CD4-positive, CD25-positive, alpha-beta regulatory T cell (primary cell): ENCODE data around the gene PAPOLG. TPM values are rescaled to one million over a fixed set of nuclear protein-coding genes. Genes with fewer than 3 reads are reported as not detected.

Source experiments
- ATAC-seq, 2 donors: fragments of 150-1000 bp; cut with Tn5 transposase; one replicate each; pipeline ENCODE4 v1.10.0; 2021; ENCODE audit warnings: low read depth in 2 of 2, moderate number of reproducible peaks in 2 of 2, moderate library complexity in 1 of 2
- DNase-seq, 3 donors: peaks; one replicate each; pipeline versions ENCODE4 v3.0.0 to v3.0.0-alpha.2; 2012 to 2022; ENCODE audit warnings: mixed read lengths in 1 of 3
- H3K27ac ChIP-seq: one replicate; pipeline ENCODE4 v1.7.0; 2013; ENCODE audit warnings: mild to moderate bottlenecking, low read length; ENCODE audit not compliant: insufficient read depth, poor library complexity, severe bottlenecking
- H3K27me3 ChIP-seq: one replicate; pipeline ENCODE4 v1.7.0; 2013; ENCODE audit warnings: low read length; ENCODE audit not compliant: control insufficient read depth, insufficient read depth
- H3K36me3 ChIP-seq: one replicate; pipeline ENCODE4 v1.7.0; 2013; ENCODE audit warnings: mild to moderate bottlenecking, low read length, moderate library complexity; ENCODE audit not compliant: control insufficient read depth, insufficient read depth
- H3K4me1 ChIP-seq: 2 replicates; pipeline ENCODE4 v1.7.0; 2013; ENCODE audit warnings: mild to moderate bottlenecking, low read length; ENCODE audit not compliant: insufficient read depth, control insufficient read depth, poor library complexity, severe bottlenecking
- H3K4me3 ChIP-seq: one replicate; pipeline ENCODE4 v1.7.0; 2013; ENCODE audit warnings: low read depth, mild to moderate bottlenecking, low read length, moderate library complexity
- H3K9me3 ChIP-seq, 2 experiments: 1 replicate in 1 of 2; 2 replicates in 1 of 2; pipeline ENCODE4 v1.7.0; 2013; ENCODE audit warnings: low read length in 2 of 2, mild to moderate bottlenecking in 1 of 2, moderate library complexity in 1 of 2; ENCODE audit not compliant: control insufficient read depth in 2 of 2
- H3K27ac Mint-ChIP-seq, 3 donors: one replicate each; pipeline ENCODE4 v1.8.0; 2020 to 2022; ENCODE audit warnings: mild to moderate bottlenecking in 3 of 3, mixed read lengths in 3 of 3, moderate library complexity in 2 of 3
- H3K27me3 Mint-ChIP-seq: one replicate; pipeline ENCODE4 v1.8.0; 2022; ENCODE audit warnings: mild to moderate bottlenecking, mixed read lengths
- H3K36me3 Mint-ChIP-seq: one replicate; pipeline ENCODE4 v1.8.0; 2020; ENCODE audit warnings: mixed read lengths
- H3K4me1 Mint-ChIP-seq, 4 donors: one replicate each; pipeline ENCODE4 v1.8.0; 2020 to 2022; ENCODE audit warnings: mixed read lengths in 4 of 4, mild to moderate bottlenecking in 1 of 4
- H3K4me3 Mint-ChIP-seq, 4 donors: one replicate each; pipeline ENCODE4 v1.8.0; 2020 to 2022; ENCODE audit warnings: mild to moderate bottlenecking in 4 of 4, mixed read lengths in 4 of 4, moderate library complexity in 3 of 4
- H3K9me3 Mint-ChIP-seq, 7 donors: one replicate each; pipeline ENCODE4 v1.8.0; 2020 to 2022; ENCODE audit warnings: mixed read lengths in 7 of 7, mild to moderate bottlenecking in 3 of 7, moderate library complexity in 2 of 7
- polyA plus RNA-seq, 4 donors: library from polyadenylated mRNA; unstranded; fragments of 300-500 nt; fragmentation: Illumina TruSeq; gene quantifications; one replicate each; pipeline ENCODE4 v1.2.3, GENCODE V29; 2021
- total RNA-seq: library from RNA; stranded (reverse); gene quantifications from one replicate; pipeline ENCODE4 v1.2.3, GENCODE V29; 2022

Gene PAPOLG
- total and polyA plus RNA-seq, 5 donors from 2014 or later = 15.7 to 26.1 (median 18.8) TPM

DNA sequence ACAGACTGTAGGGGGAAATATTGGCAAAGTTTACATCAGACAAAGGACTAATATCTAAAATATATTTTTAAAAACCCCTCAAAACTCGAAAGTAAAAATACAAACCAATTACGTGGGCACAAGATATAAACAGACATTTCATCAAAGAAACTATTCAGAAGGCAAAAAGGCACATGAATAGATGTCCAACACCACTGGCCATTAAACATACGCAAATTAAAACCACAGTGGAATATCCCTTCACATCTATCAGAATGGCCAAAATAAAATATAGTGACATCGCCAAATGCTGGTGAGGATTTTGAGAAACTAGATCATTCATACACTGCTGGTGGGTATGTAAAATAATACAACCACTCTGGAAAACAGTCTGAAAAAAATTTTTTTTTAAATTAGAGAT is 30.6 kb upstream of the PAPOLG start:
- Histone ChIP-seq H3K9me3 (no peaks in the 10 kb centered on the region), H3K4me3 (no peak overlapping the region), H3K27me3 (peaks cover 2% of the 10 kb centered on the region), H3K36me3 (no peaks in the 10 kb centered on the region), H3K27ac (no peak overlapping the region), H3K4me1 (no peaks in the 10 kb centered on the region)
- no peaks in the 10 kb centered on the region for H3K9me3 Mint-ChIP-seq
- no peaks in the 10 kb centered on the region for H3K4me1 Mint-ChIP-seq
- DNase-seq (no peak), ATAC-seq (no peak)
- H3K36me3 Mint-ChIP-seq = no peaks in the 10 kb centered on the region
- no peak overlapping the region for H3K27ac Mint-ChIP-seq
- H3K4me3 Mint-ChIP-seq = no peak overlapping the region
- peaks cover 17% of the 10 kb centered on the region for H3K27me3 Mint-ChIP-seq

DNA sequence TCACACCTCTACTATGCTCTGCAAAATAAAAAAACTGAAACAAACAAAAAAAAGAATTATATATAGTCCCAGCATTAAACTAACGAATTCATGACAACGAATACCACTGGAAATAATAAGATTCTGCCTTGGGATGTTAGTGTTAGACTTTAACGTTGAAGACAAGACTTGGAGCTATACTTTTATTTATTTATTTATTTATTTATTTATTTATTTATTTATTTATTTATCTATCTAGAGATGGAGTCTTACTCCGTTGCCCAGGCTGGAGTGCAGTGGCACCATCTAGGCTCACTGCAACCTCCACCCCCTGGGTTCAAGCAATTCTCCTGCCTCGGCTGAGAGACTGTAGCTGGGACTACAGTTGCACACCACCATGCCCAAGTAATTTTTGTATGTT is 27.2 kb upstream of the PAPOLG start:
- Mint-ChIP-seq H3K4me1 (no peaks in the 10 kb centered on the region), H3K9me3 (no peaks in the 10 kb centered on the region), H3K27me3 (peaks cover 24% of the 10 kb centered on the region), H3K4me3 (no peak overlapping the region), H3K36me3 (no peaks in the 10 kb centered on the region), H3K27ac (no peak overlapping the region)
- no peaks in the 10 kb centered on the region for H3K27me3 ChIP-seq
- DNase-seq (no peak), ATAC-seq (no peak)
- no peaks in the 10 kb centered on the region for H3K4me1 ChIP-seq
- no peaks in the 10 kb centered on the region for H3K36me3 ChIP-seq
- no peak overlapping the region for H3K27ac ChIP-seq
- no peak overlapping the region for H3K4me3 ChIP-seq
- H3K9me3 ChIP-seq = no peaks in the 10 kb centered on the region

DNA sequence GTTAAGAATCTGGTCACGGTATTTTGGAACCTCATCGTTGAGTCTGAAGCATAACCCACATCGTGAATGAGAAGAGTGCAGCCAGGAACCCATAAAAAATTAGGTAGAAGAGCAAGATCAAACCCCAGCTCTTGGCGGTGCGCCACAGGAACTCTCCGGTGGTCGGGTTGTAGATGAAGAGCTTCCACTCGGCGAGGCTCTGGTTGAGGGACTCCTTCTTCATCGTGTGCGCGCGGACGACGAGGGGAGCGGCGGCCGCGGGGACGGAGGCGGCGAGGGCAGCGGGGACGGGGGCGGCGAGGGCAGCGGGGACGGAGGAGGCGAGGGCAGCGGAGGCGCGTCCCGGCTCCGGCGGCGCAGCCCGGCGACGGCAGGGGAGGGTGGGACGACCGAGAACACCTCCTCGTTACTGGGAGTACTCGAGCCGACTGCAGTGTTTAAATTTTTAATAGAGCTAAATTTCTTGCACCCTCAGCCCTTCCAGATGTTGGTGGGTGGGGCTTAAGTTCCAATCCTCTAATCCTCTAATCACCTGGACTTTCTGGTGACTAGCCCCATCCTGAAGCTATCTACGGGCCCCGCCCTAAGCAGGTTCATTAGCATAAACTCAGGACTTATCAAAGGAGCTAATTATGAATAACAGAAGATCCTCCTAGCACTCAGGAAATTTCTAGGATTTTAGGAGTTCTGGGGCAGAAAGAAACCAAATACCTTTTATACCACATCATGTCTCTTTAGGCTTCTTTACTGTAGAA is 20.4 kb upstream of the PAPOLG start:
- DNase-seq (peak in 2 of 3 donors; percentile 22 to 28), ATAC-seq (peak; percentile 37 to 64)
- Mint-ChIP-seq H3K27me3 (peaks cover 46% of the 10 kb centered on the region), H3K9me3 (peaks cover 0 to 6% (median 0%) of the 10 kb centered on the region in 7 donors), H3K4me1 (peaks cover 0 to 10% (median 7%) of the 10 kb centered on the region in 4 donors), H3K36me3 (no peaks in the 10 kb centered on the region), H3K27ac (peak overlapping the region in 1 of 3 donors; percentile 29), H3K4me3 (peak overlapping the region; percentile 68 to 89 (median 83))
- H3K4me3 ChIP-seq = peak overlapping the region; percentile 53
- H3K27me3 ChIP-seq = peaks cover 16% of the 10 kb centered on the region
- H3K27ac ChIP-seq = no peak overlapping the region
- H3K9me3 ChIP-seq = no peaks in the 10 kb centered on the region
- H3K4me1 ChIP-seq = peaks cover 5% of the 10 kb centered on the region
- no peaks in the 10 kb centered on the region for H3K36me3 ChIP-seq

DNA sequence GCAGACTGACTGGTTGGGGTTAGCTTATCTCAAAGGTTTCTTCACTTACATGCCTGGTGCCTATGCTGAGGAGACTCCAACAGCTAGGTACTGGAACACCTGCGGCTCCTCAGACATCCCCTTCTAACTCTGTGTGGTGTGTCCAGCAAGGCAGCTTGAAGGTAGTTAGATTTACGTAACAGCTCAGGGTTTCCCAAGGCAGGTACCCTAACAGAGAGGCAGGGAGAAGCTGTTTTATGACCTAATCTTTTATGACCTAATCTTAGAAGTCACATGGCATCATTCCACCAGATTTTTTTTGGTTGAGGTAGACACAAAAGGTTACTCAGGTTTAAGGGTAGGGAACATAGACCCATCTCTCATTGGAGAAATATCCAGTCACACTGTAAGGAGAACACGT is 17.4 kb upstream of the PAPOLG start:
- Mint-ChIP-seq H3K36me3 (no peaks in the 10 kb centered on the region), H3K27me3 (peaks cover 35% of the 10 kb centered on the region), H3K4me3 (peak overlapping the region in 2 of 4 donors; percentile 22 to 58), H3K27ac (peak overlapping the region in 1 of 3 donors; percentile 36), H3K4me1 (peaks cover 0 to 15% (median 7%) of the 10 kb centered on the region in 4 donors), H3K9me3 (peaks cover 0 to 6% (median 0%) of the 10 kb centered on the region in 7 donors)
- Histone ChIP-seq H3K4me1 (peaks cover 5% of the 10 kb centered on the region), H3K9me3 (no peaks in the 10 kb centered on the region), H3K27ac (no peak overlapping the region), H3K36me3 (no peaks in the 10 kb centered on the region), H3K4me3 (no peak overlapping the region), H3K27me3 (peaks cover 16% of the 10 kb centered on the region)
- DNase-seq (no peak), ATAC-seq (no peak)

DNA sequence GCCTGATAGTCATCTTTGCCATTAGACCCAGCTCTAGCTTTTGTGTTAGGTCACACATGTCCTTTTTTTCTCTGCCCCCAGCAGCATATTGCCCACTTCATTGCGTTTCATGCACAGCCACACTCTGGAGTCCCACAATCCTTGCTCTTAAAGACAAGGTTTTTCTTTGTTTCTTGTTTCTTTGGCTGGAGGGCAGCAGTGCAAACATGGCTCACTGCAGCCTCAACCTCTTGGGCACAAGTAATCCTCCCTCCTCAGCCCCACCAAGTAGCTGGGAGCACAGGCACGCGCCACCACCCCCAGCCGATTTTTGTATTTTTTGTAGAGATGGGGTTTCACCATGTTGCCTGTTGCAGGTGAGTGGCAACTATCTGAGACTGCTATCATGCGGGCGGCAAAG is 16.9 kb upstream of the PAPOLG start:
- peaks cover 5% of the 10 kb centered on the region for H3K4me1 ChIP-seq
- no peaks in the 10 kb centered on the region for H3K36me3 Mint-ChIP-seq
- H3K36me3 ChIP-seq = no peaks in the 10 kb centered on the region
- DNase-seq (no peak), ATAC-seq (no peak)
- H3K4me1 Mint-ChIP-seq = peaks cover 0 to 15% (median 7%) of the 10 kb centered on the region in 4 donors
- no peaks in the 10 kb centered on the region for H3K9me3 ChIP-seq
- no peak overlapping the region for H3K4me3 Mint-ChIP-seq
- H3K4me3 ChIP-seq = no peak overlapping the region
- no peak overlapping the region for H3K27ac Mint-ChIP-seq
- no peak overlapping the region for H3K27ac ChIP-seq
- peaks cover 35% of the 10 kb centered on the region for H3K27me3 Mint-ChIP-seq
- peaks cover 0 to 6% (median 0%) of the 10 kb centered on the region in 7 donors for H3K9me3 Mint-ChIP-seq
- H3K27me3 ChIP-seq = peaks cover 15% of the 10 kb centered on the region

DNA sequence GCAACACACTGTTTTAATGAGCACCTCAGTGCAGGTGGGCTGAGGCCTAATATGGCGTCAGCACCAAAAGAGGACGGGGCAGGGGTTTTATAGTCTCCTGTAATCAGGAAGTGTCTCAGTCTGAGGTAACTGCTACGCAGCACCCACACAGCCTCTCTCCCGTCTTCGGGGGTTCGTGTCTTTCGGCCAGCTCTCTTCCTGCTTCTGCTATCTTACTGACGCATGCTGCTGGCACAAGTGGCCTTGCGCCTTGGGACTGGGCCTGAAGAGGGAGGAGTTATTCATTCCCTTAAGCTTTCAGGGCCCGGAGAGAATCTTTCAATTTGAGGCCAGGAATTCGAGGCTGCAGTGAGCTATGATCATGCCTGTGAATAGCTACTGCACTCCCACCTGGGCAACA is 14.5 kb upstream of the PAPOLG start:
- Histone ChIP-seq H3K27ac (no peak overlapping the region), H3K27me3 (peaks cover 4% of the 10 kb centered on the region), H3K4me3 (no peak overlapping the region), H3K9me3 (no peaks in the 10 kb centered on the region), H3K4me1 (peaks cover 10% of the 10 kb centered on the region), H3K36me3 (no peaks in the 10 kb centered on the region)
- H3K9me3 Mint-ChIP-seq = peaks cover 0 to 6% (median 0%) of the 10 kb centered on the region in 7 donors
- H3K36me3 Mint-ChIP-seq = no peaks in the 10 kb centered on the region
- DNase-seq (no peak), ATAC-seq (no peak)
- H3K4me1 Mint-ChIP-seq = peaks cover 0 to 19% (median 8%) of the 10 kb centered on the region in 4 donors
- no peak overlapping the region for H3K4me3 Mint-ChIP-seq
- H3K27me3 Mint-ChIP-seq = peaks cover 18% of the 10 kb centered on the region
- H3K27ac Mint-ChIP-seq = no peak overlapping the region

DNA sequence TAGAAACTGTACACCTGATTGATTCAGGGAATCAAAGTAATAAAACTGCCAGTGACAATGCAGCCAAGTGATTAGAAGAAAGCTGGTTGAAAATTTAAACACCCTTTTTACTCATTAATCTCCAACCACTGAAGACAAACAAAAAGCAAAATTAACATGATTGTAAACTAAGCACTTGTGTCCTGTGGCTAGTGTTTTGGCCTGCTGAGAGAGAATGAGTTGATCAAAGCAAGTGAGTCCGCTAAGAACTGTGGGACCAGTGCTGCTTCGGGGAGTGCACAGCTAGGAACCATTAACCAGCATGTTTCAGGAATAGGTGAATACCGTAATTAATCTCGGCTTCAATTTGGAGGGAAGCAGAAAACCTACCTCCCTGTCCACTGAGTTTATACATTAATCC is 13.6 kb upstream of the PAPOLG start:
- Histone ChIP-seq H3K27ac (no peak overlapping the region), H3K9me3 (no peaks in the 10 kb centered on the region), H3K4me1 (peaks cover 10% of the 10 kb centered on the region), H3K27me3 (no peaks in the 10 kb centered on the region), H3K4me3 (no peak overlapping the region), H3K36me3 (no peaks in the 10 kb centered on the region)
- H3K9me3 Mint-ChIP-seq = peaks cover 0 to 6% (median 0%) of the 10 kb centered on the region in 7 donors
- no peaks in the 10 kb centered on the region for H3K36me3 Mint-ChIP-seq
- peaks cover 13% of the 10 kb centered on the region for H3K27me3 Mint-ChIP-seq
- no peak overlapping the region for H3K27ac Mint-ChIP-seq
- ATAC-seq (no peak), DNase-seq (no peak)
- H3K4me3 Mint-ChIP-seq = no peak overlapping the region
- H3K4me1 Mint-ChIP-seq = peaks cover 0 to 23% (median 8%) of the 10 kb centered on the region in 4 donors

DNA sequence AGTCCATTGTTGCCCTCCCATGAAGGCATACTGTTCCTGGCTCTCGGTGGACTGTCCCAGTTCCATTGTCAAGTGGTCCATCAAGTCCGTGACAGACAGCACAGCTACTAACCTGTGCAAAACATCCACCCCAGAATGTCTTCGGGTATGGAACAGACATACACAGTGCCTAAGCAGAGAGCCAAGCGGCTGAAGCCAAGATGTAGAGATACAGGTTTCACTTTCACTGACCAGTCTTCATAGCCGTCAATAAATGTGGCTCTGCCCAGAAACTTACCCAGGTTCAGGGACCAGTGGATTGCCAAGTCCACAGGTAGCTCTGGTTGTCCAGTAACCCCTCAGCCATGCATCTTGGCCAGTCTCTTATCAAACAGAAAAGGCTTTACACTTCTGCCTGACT is 10.7 kb upstream of the PAPOLG start:
- H3K4me1 ChIP-seq = peaks cover 10% of the 10 kb centered on the region
- peak overlapping the region; percentile 26 for H3K4me3 ChIP-seq
- H3K36me3 ChIP-seq = no peaks in the 10 kb centered on the region
- Mint-ChIP-seq H3K27me3 (peaks cover 15% of the 10 kb centered on the region), H3K36me3 (no peaks in the 10 kb centered on the region), H3K4me1 (peaks cover 0 to 23% (median 8%) of the 10 kb centered on the region in 4 donors), H3K4me3 (no peak overlapping the region), H3K9me3 (peaks cover 0 to 3% (median 0%) of the 10 kb centered on the region in 7 donors), H3K27ac (peak overlapping the region in 1 of 3 donors; percentile 3)
- ATAC-seq = no peak
- no peak overlapping the region for H3K27ac ChIP-seq
- no peak for DNase-seq
- no peaks in the 10 kb centered on the region for H3K9me3 ChIP-seq
- peaks cover 4% of the 10 kb centered on the region for H3K27me3 ChIP-seq
